Caco-2 (cell line): Measurements from ENCODE around the gene ELOVL5. TPM values are rescaled to one million over a fixed set of nuclear protein-coding genes. Genes with fewer than 3 reads are reported as not detected.

Experiments
- BruUV-seq: library from RNA; stranded (reverse); fragments of 400-500 nt; replicated peaks from 2 replicates; lab custom pipeline; 2021; lab: Mats Ljungman, UMichigan
- CTCF ChIA-PET: fragments of 300-600 bp; sonication (Branson Sonifier 250); formaldehyde crosslinking; loops from one replicate; lab custom pipeline; 2022; ENCODE audit warnings: antibody characterized with exemption; lab: Charles Lee
- POLR2A ChIA-PET: fragments of 300-600 bp; sonication (Branson Sonifier 250); formaldehyde crosslinking; loops from one replicate; lab custom pipeline; 2022; ENCODE audit warnings: antibody characterized with exemption; lab: Charles Lee
- DNase-seq, 2 experiments: peaks; one replicate each; pipeline versions ENCODE4 v3.0.0 to v3.0.0-alpha.2; 2020 to 2022
- H3K27me3 ChIP-seq: replicated peaks from 2 replicates; pipeline ENCODE4 v1.6.0; 2011; ENCODE audit warnings: low read length; ENCODE audit not compliant: control insufficient read depth, insufficient read depth
- H3K36me3 ChIP-seq: 2 replicates; pipeline ENCODE4 v1.5.1; 2011; ENCODE audit warnings: low read length; ENCODE audit not compliant: control insufficient read depth, insufficient read depth
- H3K4me1 ChIP-seq: fragments of 250-450 bp; sonication (Bioruptor Pico); 2 replicates; pipeline ENCODE4 v1.5.1; 2020; ENCODE audit warnings: mild to moderate bottlenecking
- H3K4me3 ChIP-seq: 2 replicates; pipeline ENCODE4 v1.5.1; 2011; ENCODE audit warnings: low read depth, mild to moderate bottlenecking, control low read depth, low read length
- H3K9me3 ChIP-seq: fragments of 250-450 bp; sonication (Bioruptor Pico); 2 replicates; pipeline ENCODE4 v1.5.1; 2020; ENCODE audit warnings: mild to moderate bottlenecking, moderate library complexity
- H3K27ac Mint-ChIP-seq: one replicate; pipeline ENCODE4 v1.8.0; 2022; ENCODE audit warnings: mixed read lengths; ENCODE audit not compliant: unreplicated experiment
- H3K27me3 Mint-ChIP-seq: one replicate; pipeline ENCODE4 v1.8.0; 2022; ENCODE audit warnings: mixed read lengths; ENCODE audit not compliant: insufficient read depth, unreplicated experiment
- H3K36me3 Mint-ChIP-seq: one replicate; pipeline ENCODE4 v1.8.0; 2022; ENCODE audit warnings: mild to moderate bottlenecking, mixed read lengths; ENCODE audit not compliant: insufficient read depth, unreplicated experiment
- H3K4me1 Mint-ChIP-seq: one replicate; pipeline ENCODE4 v1.8.0; 2022; ENCODE audit warnings: low read depth, mixed read lengths; ENCODE audit not compliant: unreplicated experiment
- H3K4me3 Mint-ChIP-seq: one replicate; pipeline ENCODE4 v1.8.0; 2022; ENCODE audit warnings: mild to moderate bottlenecking, moderate library complexity, mixed read lengths; ENCODE audit not compliant: unreplicated experiment
- H3K9me3 Mint-ChIP-seq: one replicate; pipeline ENCODE4 v1.8.0; 2022; ENCODE audit warnings: mixed read lengths; ENCODE audit not compliant: unreplicated experiment
- CTCF ChIP-seq, 2 experiments: fragments of 200-600 bp in 1 of 2; IDR thresholded peaks; 1 replicate in 1 of 2; 2 replicates in 1 of 2; pipeline versions ENCODE4 v1.5.1 to v1.8.0; 2011 to 2022; ENCODE audit warnings: antibody characterized with exemption in 1 of 2, control low read depth in 1 of 2, inconsistent platforms in 1 of 2, low read depth in 1 of 2, low read length in 1 of 2, mild to moderate bottlenecking in 1 of 2, moderate library complexity in 1 of 2; ENCODE audit not compliant: insufficient read depth in 1 of 2, severe bottlenecking in 1 of 2, unreplicated experiment in 1 of 2
- intact Hi-C: fragments of 100-400 bp; cut with micrococcal nuclease; formaldehyde crosslinking; loops from one replicate; pipeline ENCODE4 v1.10.0; 2022; ENCODE audit not compliant: unreplicated experiment
- total RNA-seq: library from RNA; stranded (reverse); gene quantifications from 2 replicates; pipeline ENCODE4 v1.2.3, GENCODE V29; 2022

ELOVL5 gene
- total RNA-seq, 1 experiment from 2014 or later = 70.4 TPM

DNA sequence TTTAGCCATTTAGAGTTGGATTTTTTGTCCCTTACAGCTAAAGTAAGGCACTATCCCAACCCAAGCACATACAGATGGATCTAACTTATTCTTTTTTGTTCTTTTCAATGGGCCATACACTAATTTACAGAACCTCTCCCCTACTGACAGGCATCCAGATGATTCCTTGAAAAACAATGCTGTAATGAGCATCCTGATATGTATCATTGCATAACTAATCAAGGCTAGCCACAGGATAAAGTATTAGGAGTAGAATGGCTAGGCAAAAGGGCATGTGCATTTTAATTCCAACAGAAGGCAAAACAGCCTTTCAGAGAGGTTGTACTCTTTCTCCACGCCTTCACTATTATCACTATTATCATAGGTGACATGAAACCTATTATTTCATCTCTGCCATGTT lies 54.1 kb downstream of the ELOVL5 start:
- ChIA-PET CTCF (no interaction called here), POLR2A (no interaction called here)
- TF ChIP-seq CTCF (IDR thresholded peaks at IDR 0.05; ENCODE audit: insufficient read depth in 1 of 2, low read depth in 1 of 2, low read length in 1 of 2, severe bottlenecking in 1 of 2, unreplicated experiment in 1 of 2) = no peak
- Histone ChIP-seq H3K9me3 (no peaks in the 10 kb centered on the region), H3K27me3 (no peaks in the 10 kb centered on the region), H3K4me3 (no peak overlapping the region), H3K4me1 (no peaks in the 10 kb centered on the region), H3K36me3 (no peaks in the 10 kb centered on the region)
- Mint-ChIP-seq H3K4me3 (no peak overlapping the region), H3K36me3 (peaks cover 12% of the 10 kb centered on the region), H3K27ac (no peak overlapping the region), H3K27me3 (no peaks in the 10 kb centered on the region), H3K4me1 (no peaks in the 10 kb centered on the region), H3K9me3 (no peaks in the 10 kb centered on the region)
- intact Hi-C loops = loop anchor here (1.0 to 10.0 kb wide), 2 partner anchors 122 to 190 kb away; no protein-coding TSS in a partner anchor
- DNase-seq = no peak
- BruUV-seq = no TSS peak

- no peak overlapping the region for H3K4me3 Mint-ChIP-seq
- intact Hi-C loops = loop anchor here (1.0 to 10.0 kb wide), 2 partner anchors 122 to 189 kb away; no protein-coding TSS in a partner anchor
- H3K4me1 ChIP-seq = no peaks in the 10 kb centered on the region
- ChIA-PET POLR2A (no interaction called here), CTCF (interaction anchor here (0.8 kb wide), 1 partner anchor 190 kb away, joined by 3 read pairs; no protein-coding TSS in a partner anchor)
- no peaks in the 10 kb centered on the region for H3K27me3 Mint-ChIP-seq
- H3K9me3 ChIP-seq = no peaks in the 10 kb centered on the region
- H3K36me3 ChIP-seq = no peaks in the 10 kb centered on the region
- H3K4me1 Mint-ChIP-seq = no peaks in the 10 kb centered on the region
- peaks cover 12% of the 10 kb centered on the region for H3K36me3 Mint-ChIP-seq
- H3K9me3 Mint-ChIP-seq = no peaks in the 10 kb centered on the region
- no peaks in the 10 kb centered on the region for H3K27me3 ChIP-seq
- H3K27ac Mint-ChIP-seq = no peak overlapping the region
- H3K4me3 ChIP-seq = no peak overlapping the region
- DNase-seq = peak in 1 of 2 experiments; percentile 16
- BruUV-seq = no TSS peak
- peak; percentile 47 to 65 for TF ChIP-seq CTCF (IDR thresholded peaks at IDR 0.05; ENCODE audit: insufficient read depth in 1 of 2, low read depth in 1 of 2, low read length in 1 of 2, severe bottlenecking in 1 of 2, unreplicated experiment in 1 of 2)
Observed at GRCh38 chr6:53294095-53294494, 54.7 kb downstream of the ELOVL5 start.

- Mint-ChIP-seq H3K36me3 (peaks cover 12% of the 10 kb centered on the region), H3K4me1 (no peaks in the 10 kb centered on the region), H3K27ac (peak overlapping the region; percentile 21), H3K9me3 (no peaks in the 10 kb centered on the region), H3K4me3 (no peak overlapping the region), H3K27me3 (no peaks in the 10 kb centered on the region)
- no peaks in the 10 kb centered on the region for H3K4me1 ChIP-seq
- H3K4me3 ChIP-seq = no peak overlapping the region
- ChIA-PET POLR2A (no interaction called here), CTCF (interaction anchor here (0.8 kb wide), 1 partner anchor 191 kb away, joined by 3 read pairs; no protein-coding TSS in a partner anchor)
- DNase-seq = no peak
- intact Hi-C loops = loop anchor here (1.0 to 10.0 kb wide), 2 partner anchors 121 to 189 kb away; no protein-coding TSS in a partner anchor
- BruUV-seq = TSS peak; percentile 25
- H3K27me3 ChIP-seq = no peaks in the 10 kb centered on the region
- no peaks in the 10 kb centered on the region for H3K9me3 ChIP-seq
- no peak for TF ChIP-seq CTCF (IDR thresholded peaks at IDR 0.05; ENCODE audit: insufficient read depth in 1 of 2, low read depth in 1 of 2, low read length in 1 of 2, severe bottlenecking in 1 of 2, unreplicated experiment in 1 of 2)
- H3K36me3 ChIP-seq = no peaks in the 10 kb centered on the region
Observed at GRCh38 chr6:53293691-53294090, 55.1 kb downstream of the ELOVL5 start.
